GM12891 (cell line): ENCODE results near the gene SLC44A5.

ENCODE experiments used
- PAX5 ChIP-seq: IDR thresholded peaks from 2 replicates; pipeline ENCODE4 v1.6.1; 2011; ENCODE audit warnings: low read length, moderate library complexity, mild to moderate bottlenecking; ENCODE audit not compliant: insufficient read depth, severe bottlenecking
- POLR2A ChIP-seq: IDR thresholded peaks from 2 replicates; pipeline ENCODE4 v1.6.1; 2011; ENCODE audit warnings: low read depth, low read length, control low read depth
- POLR2AphosphoS5 ChIP-seq: IDR thresholded peaks from 2 replicates; pipeline ENCODE4 v1.6.1; 2011; ENCODE audit warnings: low read depth, low read length, control low read depth
- POU2F2 ChIP-seq: IDR thresholded peaks from 2 replicates; pipeline ENCODE4 v1.6.1; 2011; ENCODE audit warnings: low read depth, mild to moderate bottlenecking, control low read depth, low read length, moderate library complexity
- SPI1 ChIP-seq: IDR thresholded peaks from 2 replicates; pipeline ENCODE4 v1.6.1; 2011; ENCODE audit warnings: low read depth, low read length, control low read depth
- TAF1 ChIP-seq: IDR thresholded peaks from 2 replicates; pipeline ENCODE4 v1.6.1; 2011; ENCODE audit warnings: low read depth, low read length, control low read depth

- no peak for TF ChIP-seq TAF1
- no peak for TF ChIP-seq POLR2A
- TF ChIP-seq POLR2AphosphoS5, result no peak
- TF ChIP-seq PAX5, result no peak
- no peak for TF ChIP-seq POU2F2
- no peak for TF ChIP-seq SPI1
Measured at GRCh38 chr1:75170011-75170410, 440.9 kb downstream of the SLC44A5 start.
